GM23248 (cell line): ENCODE measurements around the gene NR2F1.

Experiments
- EZH2 ChIP-seq: fragments of 200-600 bp; sonication (generic); IDR thresholded peaks from 2 replicates; pipeline ENCODE4 v1.6.1; 2018; ENCODE audit warnings: antibody characterized with exemption, mild to moderate bottlenecking; ENCODE audit not compliant: insufficient read depth, poor library complexity, severe bottlenecking
- EZH2phosphoT487 ChIP-seq: fragments of 200-600 bp; sonication (generic); IDR thresholded peaks from 2 replicates; pipeline ENCODE4 v1.6.1; 2018; ENCODE audit warnings: antibody characterized with exemption, moderate library complexity, mild to moderate bottlenecking, low read depth; ENCODE audit not compliant: insufficient read depth

DNA sequence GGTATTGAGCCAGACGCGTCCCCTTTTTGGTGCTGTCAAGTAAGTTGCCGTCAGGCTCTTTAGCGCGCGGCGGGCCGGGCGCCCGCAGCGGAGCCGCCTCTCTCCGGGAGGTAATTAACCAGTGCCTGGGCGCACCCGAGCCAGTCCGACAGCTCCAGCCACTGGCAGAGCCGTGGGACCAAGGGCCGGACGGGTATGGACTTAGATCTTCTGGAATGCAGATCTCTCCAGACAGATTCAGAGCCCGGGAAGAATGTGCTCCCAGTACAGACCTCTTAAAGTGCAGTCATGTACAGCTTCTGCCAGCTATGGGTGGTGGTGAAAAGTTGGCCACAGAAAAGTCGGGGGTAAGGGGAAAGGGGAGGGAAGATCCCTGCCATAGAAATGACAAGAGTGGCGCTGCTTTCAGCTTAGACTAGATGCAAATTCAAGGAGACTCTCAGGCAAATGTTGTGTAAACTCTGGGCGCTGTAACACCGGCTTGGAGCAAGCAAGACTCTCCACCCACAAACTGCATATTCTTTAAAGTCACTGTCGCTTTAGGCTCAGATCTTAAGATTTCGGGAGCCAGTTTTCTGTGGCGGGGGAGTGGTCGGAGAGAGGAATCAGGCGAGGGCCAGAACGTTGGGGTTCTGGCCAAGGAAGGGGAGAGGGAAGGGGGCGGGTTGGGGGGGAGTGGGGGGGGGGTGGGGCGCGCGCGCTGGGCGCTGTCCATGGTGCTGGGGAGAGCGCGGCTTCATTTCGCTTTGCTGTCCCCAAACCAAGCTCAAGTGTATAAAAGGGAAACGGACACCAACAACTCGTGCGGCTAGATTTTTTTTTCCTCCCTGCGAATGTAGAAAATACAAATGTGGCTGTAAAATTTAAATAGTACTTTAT, 29.2 kb downstream of the NR2F1 start:
- peak; percentile 94 for TF ChIP-seq EZH2
- TF ChIP-seq EZH2phosphoT487: 0 out of 2 replicates have a peak, but pooled peaks have one; percentile 74
